GM18858 (cell line): ENCODE data around the gene CEP126.

ENCODE experiments used
- ATAC-seq: cut with Tn5 transposase; IDR thresholded peaks from one replicate; pipeline ENCODE4 v1.9.1; 2021; ENCODE audit not compliant: unreplicated experiment

CEP126 gene

DNA sequence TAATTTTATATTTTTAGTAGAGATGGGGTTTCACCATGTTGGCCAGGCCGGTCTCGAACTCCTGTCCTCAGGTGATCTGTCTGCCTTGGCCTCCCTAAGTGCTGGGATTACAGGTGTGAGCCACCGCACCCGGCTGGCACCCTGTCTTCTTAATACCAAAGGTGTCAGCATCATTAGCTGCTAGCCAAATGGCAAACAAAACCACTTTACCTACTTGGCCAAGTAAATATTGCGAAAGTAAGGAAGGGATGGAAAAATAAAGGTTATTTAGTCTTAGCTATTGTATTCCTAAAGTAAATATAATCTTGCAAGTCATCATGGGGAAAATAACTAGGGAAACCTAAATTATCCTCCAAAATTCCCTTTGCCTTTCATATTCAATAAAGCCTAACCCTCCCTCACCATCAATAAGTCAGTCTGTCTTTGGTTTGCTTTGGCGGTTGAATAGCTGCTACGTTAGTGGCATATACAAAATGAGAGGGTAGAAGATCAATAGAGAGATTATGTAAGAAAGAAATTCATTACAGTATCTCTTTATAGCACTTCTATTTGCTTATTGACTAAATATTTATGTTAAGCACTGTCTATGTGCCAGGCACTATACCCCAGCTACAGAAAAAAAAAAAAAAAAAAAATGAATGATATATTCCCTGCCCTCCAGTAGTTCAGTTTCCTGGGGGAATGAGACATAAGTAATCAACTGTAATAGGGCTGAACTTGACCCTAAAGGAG, 92.2 kb downstream of the CEP126 start:
- ATAC-seq, result no peak

DNA sequence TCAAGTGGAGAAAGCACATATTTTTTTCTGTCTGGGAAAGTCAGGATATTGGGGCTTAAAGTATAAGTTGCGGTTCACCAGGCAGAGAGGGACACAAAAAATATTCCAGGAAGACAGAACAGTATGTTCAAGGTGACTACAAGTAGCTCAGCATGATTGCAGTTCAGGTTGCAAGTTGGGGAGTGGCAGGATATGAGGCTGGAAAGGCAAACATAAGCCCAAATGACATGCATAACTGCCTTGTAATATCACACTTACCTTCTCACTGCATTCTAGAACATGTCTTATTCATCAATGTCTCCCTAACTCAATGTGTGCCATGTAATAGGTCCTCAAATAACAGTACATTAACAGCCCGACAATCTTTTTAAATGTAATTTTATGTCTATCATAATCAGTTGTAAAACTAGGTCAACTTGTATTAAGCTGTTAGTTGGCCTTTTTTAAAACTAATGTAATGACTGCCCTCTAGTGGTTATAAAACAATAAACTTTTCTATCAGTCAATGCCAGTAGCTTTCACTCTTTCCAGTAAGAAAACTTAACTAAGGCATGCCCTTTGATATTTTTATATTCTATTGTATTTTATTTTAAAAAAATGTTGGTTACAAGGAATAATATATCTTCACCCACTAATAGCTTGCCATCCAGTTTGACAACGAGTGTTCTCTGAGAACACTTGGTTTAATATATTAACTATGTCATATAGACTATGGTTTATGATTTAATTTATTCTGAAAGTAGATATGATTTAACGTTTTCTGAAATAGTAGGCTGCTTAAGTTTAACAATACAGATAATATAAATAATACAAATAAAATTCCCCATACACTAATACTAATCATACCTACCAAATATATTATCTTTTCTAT, 93.0 kb downstream of the CEP126 start:
- no peak for ATAC-seq

- ATAC-seq, result no peak
These were observed 96.1 kb downstream of the CEP126 start for GRCh38 chr11:102010776-102011494.

- no peak for ATAC-seq
These were observed 98.1 kb downstream of the CEP126 start for GRCh38 chr11:102012946-102013345.

GRCh38 chr11:102014756-102015155, 99.9 kb downstream of the CEP126 start:
- no peak for ATAC-seq

DNA sequence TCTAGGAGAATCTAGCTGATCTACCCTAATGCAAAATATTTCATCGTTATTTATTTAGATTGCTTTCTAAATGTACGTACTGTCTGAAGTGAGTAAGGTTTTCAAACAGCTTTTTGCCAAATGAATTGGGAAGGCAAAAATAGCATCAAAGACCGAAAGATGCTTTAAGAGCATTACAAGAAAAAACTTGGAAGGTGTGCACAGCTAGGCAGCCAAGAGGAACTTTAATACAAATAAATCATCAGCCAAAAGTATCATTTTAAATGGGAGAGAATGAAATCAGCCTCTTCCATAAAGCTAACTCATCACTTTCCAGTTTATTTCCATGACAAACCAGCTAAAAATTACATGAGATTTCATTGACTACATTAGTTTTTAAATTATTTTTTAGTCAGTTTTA, 102.2 kb downstream of the CEP126 start:
- ATAC-seq, result no peak

DNA sequence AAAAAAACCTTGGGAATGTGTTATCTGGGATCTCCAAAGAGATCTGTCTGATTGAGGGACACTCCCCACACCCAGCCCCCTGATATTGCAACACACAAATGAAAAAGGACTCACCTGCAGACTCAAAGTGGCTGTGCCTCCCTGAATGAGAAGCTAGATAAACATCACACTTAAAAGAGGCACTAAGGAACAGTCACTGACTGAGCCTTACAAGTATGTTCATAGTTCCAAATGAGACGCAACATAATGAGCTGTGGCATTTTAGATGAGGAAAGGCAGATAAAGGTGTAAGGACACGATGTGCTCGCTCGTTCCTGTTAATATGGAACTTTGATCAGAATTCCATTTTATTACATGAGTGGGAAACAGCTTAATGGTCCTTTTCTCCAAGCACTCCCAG, 111.4 kb downstream of the CEP126 start:
- ATAC-seq, result no peak

DNA sequence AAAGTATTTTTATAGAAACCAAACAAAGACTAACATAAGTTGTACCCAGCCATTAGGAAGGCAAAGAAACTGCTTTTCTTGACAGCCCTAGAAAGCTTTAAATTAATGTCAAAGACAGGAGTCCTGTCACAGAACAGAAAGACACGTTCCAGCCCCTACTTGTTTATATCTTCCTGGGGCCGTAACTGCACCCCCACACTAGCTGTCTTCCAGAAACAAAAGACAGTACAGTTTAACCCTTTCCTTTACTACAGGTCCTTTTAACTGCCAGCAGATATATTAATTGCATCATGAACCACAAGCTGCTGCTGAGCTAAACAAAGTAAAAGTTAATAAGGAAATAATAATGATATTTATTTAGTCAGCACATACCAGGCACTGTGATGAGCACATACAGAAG, 112.1 kb downstream of the CEP126 start:
- no peak for ATAC-seq

DNA sequence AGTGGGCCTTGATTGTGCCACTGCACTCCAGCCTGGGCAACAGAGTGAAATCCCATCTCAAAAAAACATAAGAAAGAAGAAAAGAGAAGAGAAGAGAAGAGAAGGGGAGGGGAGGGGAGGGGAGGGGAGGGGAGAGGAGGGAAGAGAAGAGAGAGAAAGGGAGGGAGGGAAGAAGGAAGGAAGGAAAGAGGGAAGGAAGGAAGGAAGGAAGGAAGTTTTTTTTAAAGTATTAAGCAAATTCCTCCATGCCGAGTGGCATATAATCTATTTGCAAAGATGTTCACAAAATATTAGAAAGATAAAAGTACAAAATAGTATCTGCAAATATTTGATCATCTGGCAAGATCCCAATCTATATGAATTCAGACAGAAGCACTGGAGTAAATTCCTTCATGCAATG, 121.9 kb downstream of the CEP126 start:
- ATAC-seq, result no peak

DNA sequence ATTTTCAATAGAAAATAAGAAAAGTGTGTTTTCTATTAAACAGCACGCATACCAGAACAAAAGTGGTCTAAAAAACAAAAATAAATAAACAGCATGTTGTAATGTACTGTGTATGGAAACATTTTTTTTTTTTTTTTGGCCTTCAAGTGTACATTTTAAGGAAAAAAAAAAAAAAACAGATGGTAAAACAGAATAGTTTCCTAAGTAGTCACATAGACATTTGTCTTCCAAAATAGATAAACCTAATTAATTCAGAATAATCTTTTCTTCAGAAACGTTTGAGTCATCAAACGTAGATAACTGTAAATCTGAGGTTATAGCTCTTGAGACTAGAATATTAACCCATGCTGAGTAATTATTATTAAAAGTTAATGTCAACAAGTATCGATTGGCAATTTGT, 132.0 kb downstream of the CEP126 start:
- ATAC-seq, result peak; percentile 3

GRCh38 chr11:102047305-102047924, 132.6 kb downstream of the CEP126 start, which contains the start of gene CFAP300:
Gene CFAP300 (plus strand): TSS chr11:102047437. CDS start chr11:102047471, 34 bp downstream.
- peak; percentile 59 for ATAC-seq
